ENCODE measurements around the gene CEBPA.
"Not testable (repeated sequence)": the region's sequence is repeated elsewhere in the genome, so short reads cannot be mapped to it uniquely, and the experiment has no call there.

The CEBPA gene

GRCh38 chr19:33325920-33326319 lies 23.6 kb upstream of the CEBPA start:
- peak overlapping the region in 1 of 5 donors; percentile 4 for H3K4me3 ChIP-seq (ENCODE audit: low read depth in 1 of 5, low read length in 5 of 5)
- H3K9me3 ChIP-seq (ENCODE audit: control insufficient read depth in 5 of 5, low read length in 5 of 5), result peaks cover 0 to 7% (median 5%) of the 10 kb centered on the region in 5 donors
- H3K9ac ChIP-seq (ENCODE audit: low read length in 5 of 5), result no peak overlapping the region
- no peaks in the 10 kb centered on the region for H3K36me3 ChIP-seq (ENCODE audit: control insufficient read depth in 5 of 5, insufficient read depth in 5 of 5, low read length in 5 of 5)
- H3K27ac ChIP-seq (ENCODE audit: low read depth, low read length), result no peak overlapping the region
- H3K27me3 ChIP-seq (ENCODE audit: control insufficient read depth in 5 of 5, insufficient read depth in 4 of 5, low read length in 5 of 5), result no peaks in the 10 kb centered on the region
- peaks cover 0 to 23% (median 13%) of the 10 kb centered on the region in 5 donors for H3K4me1 ChIP-seq (ENCODE audit: control insufficient read depth in 5 of 5, insufficient read depth in 5 of 5, low read length in 5 of 5)

GRCh38 chr19:33324628-33325027 lies 22.3 kb upstream of the CEBPA start:
- no peak overlapping the region for H3K27ac ChIP-seq (ENCODE audit: low read depth, low read length)
- no peak overlapping the region for H3K4me3 ChIP-seq (ENCODE audit: low read depth in 1 of 5, low read length in 5 of 5)
- H3K4me1 ChIP-seq (ENCODE audit: control insufficient read depth in 5 of 5, insufficient read depth in 5 of 5, low read length in 5 of 5), result peaks cover 0 to 10% (median 4%) of the 10 kb centered on the region in 5 donors
- no peak overlapping the region for H3K9ac ChIP-seq (ENCODE audit: low read length in 5 of 5)
- H3K9me3 ChIP-seq (ENCODE audit: control insufficient read depth in 5 of 5, low read length in 5 of 5), result peaks cover 0 to 7% (median 5%) of the 10 kb centered on the region in 5 donors
- no peaks in the 10 kb centered on the region for H3K27me3 ChIP-seq (ENCODE audit: control insufficient read depth in 5 of 5, insufficient read depth in 4 of 5, low read length in 5 of 5)
- no peaks in the 10 kb centered on the region for H3K36me3 ChIP-seq (ENCODE audit: control insufficient read depth in 5 of 5, insufficient read depth in 5 of 5, low read length in 5 of 5)

DNA sequence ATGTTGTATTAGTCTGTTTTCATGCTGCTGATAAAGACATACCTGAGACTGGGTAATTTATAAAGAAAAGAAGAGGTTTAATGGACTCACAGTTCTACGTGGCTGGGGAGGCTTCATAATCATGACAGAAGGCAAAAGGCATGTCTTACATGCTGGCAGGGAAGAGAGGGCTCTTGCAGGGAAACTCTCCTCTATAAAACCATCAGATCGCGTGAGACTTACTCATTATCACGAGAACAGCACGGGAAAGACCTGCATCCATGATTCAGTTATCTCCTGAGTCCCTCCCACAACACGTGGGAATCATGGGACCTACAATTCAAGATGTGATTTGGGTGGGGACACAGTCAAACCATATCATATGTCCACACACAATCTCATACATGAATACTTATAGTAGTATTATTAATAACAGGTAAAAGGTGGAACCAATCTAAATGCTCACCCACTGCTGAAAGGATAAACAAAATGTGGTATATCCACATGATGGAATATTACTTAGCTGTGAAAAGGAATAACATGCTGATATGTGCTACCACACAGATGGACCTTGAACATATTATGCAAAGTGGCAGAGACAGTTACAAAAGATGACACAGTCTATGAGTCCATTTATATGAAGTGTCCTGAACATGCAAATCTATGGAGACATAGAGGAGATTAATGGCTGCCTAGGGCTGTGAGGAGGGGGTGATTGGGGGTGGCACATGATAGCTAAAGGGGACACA lies 20.9 kb upstream of the CEBPA start:
- peaks cover 0 to 5% (median 2%) of the 10 kb centered on the region in 5 donors for H3K4me1 ChIP-seq (ENCODE audit: control insufficient read depth in 5 of 5, insufficient read depth in 5 of 5, low read length in 5 of 5)
- no peaks in the 10 kb centered on the region for H3K27me3 ChIP-seq (ENCODE audit: control insufficient read depth in 5 of 5, insufficient read depth in 4 of 5, low read length in 5 of 5)
- no peaks in the 10 kb centered on the region for H3K36me3 ChIP-seq (ENCODE audit: control insufficient read depth in 5 of 5, insufficient read depth in 5 of 5, low read length in 5 of 5)
- peaks cover 0 to 7% (median 5%) of the 10 kb centered on the region in 5 donors for H3K9me3 ChIP-seq (ENCODE audit: control insufficient read depth in 5 of 5, low read length in 5 of 5)
- no peak overlapping the region for H3K27ac ChIP-seq (ENCODE audit: low read depth, low read length)
- H3K9ac ChIP-seq (ENCODE audit: low read length in 5 of 5), result no peak overlapping the region
- H3K4me3 ChIP-seq (ENCODE audit: low read depth in 1 of 5, low read length in 5 of 5), result no peak overlapping the region

GRCh38 chr19:33320636-33321035 lies 18.3 kb upstream of the CEBPA start:
- no peaks in the 10 kb centered on the region for H3K36me3 ChIP-seq (ENCODE audit: control insufficient read depth in 5 of 5, insufficient read depth in 5 of 5, low read length in 5 of 5)
- H3K27me3 ChIP-seq (ENCODE audit: control insufficient read depth in 5 of 5, insufficient read depth in 4 of 5, low read length in 5 of 5), result no peaks in the 10 kb centered on the region

GRCh38 chr19:33317991-33318390 lies 15.7 kb upstream of the CEBPA start:
- H3K9me3 ChIP-seq (ENCODE audit: control insufficient read depth in 5 of 5, low read length in 5 of 5); H3K27ac ChIP-seq (ENCODE audit: low read depth, low read length); H3K36me3 ChIP-seq (ENCODE audit: control insufficient read depth in 5 of 5, insufficient read depth in 5 of 5, low read length in 5 of 5); H3K4me3 ChIP-seq (ENCODE audit: low read depth in 1 of 5, low read length in 5 of 5); H3K27me3 ChIP-seq (ENCODE audit: control insufficient read depth in 5 of 5, insufficient read depth in 4 of 5, low read length in 5 of 5); H3K4me1 ChIP-seq (ENCODE audit: control insufficient read depth in 5 of 5, insufficient read depth in 5 of 5, low read length in 5 of 5); H3K9ac ChIP-seq (ENCODE audit: low read length in 5 of 5): not testable (repeated sequence)

More at GRCh38 chr19:33320636-33321035, 18.3 kb upstream of the CEBPA start:
- no peak overlapping the region for H3K9ac ChIP-seq (ENCODE audit: low read length in 5 of 5)
- H3K4me3 ChIP-seq (ENCODE audit: low read depth in 1 of 5, low read length in 5 of 5), result no peak overlapping the region
- H3K4me1 ChIP-seq (ENCODE audit: control insufficient read depth in 5 of 5, insufficient read depth in 5 of 5, low read length in 5 of 5), result peaks cover 0 to 6% (median 4%) of the 10 kb centered on the region in 5 donors
- H3K27ac ChIP-seq (ENCODE audit: low read depth, low read length), result no peak overlapping the region
- no peaks in the 10 kb centered on the region for H3K9me3 ChIP-seq (ENCODE audit: control insufficient read depth in 5 of 5, low read length in 5 of 5)

GRCh38 chr19:33317517-33317916 lies 15.2 kb upstream of the CEBPA start:
- H3K9me3 ChIP-seq (ENCODE audit: control insufficient read depth in 5 of 5, low read length in 5 of 5), result peaks cover 0 to 3% (median 0%) of the 10 kb centered on the region in 5 donors
- H3K36me3 ChIP-seq (ENCODE audit: control insufficient read depth in 5 of 5, insufficient read depth in 5 of 5, low read length in 5 of 5), result no peaks in the 10 kb centered on the region
- H3K9ac ChIP-seq (ENCODE audit: low read length in 5 of 5), result no peak overlapping the region
- H3K4me1 ChIP-seq (ENCODE audit: control insufficient read depth in 5 of 5, insufficient read depth in 5 of 5, low read length in 5 of 5), result peaks cover 0 to 6% (median 4%) of the 10 kb centered on the region in 5 donors
- H3K27me3 ChIP-seq (ENCODE audit: control insufficient read depth in 5 of 5, insufficient read depth in 4 of 5, low read length in 5 of 5), result no peaks in the 10 kb centered on the region
- no peak overlapping the region for H3K27ac ChIP-seq (ENCODE audit: low read depth, low read length)
- H3K4me3 ChIP-seq (ENCODE audit: low read depth in 1 of 5, low read length in 5 of 5), result no peak overlapping the region

GRCh38 chr19:33316541-33317264 lies 14.4 kb upstream of the CEBPA start:
- no peaks in the 10 kb centered on the region for H3K36me3 ChIP-seq (ENCODE audit: control insufficient read depth in 5 of 5, insufficient read depth in 5 of 5, low read length in 5 of 5)
- H3K4me3 ChIP-seq (ENCODE audit: low read depth in 1 of 5, low read length in 5 of 5), result no peak overlapping the region
- no peak overlapping the region for H3K9ac ChIP-seq (ENCODE audit: low read length in 5 of 5)
- peaks cover 0 to 6% (median 4%) of the 10 kb centered on the region in 5 donors for H3K4me1 ChIP-seq (ENCODE audit: control insufficient read depth in 5 of 5, insufficient read depth in 5 of 5, low read length in 5 of 5)
- peaks cover 0 to 3% (median 0%) of the 10 kb centered on the region in 5 donors for H3K9me3 ChIP-seq (ENCODE audit: control insufficient read depth in 5 of 5, low read length in 5 of 5)
- no peak overlapping the region for H3K27ac ChIP-seq (ENCODE audit: low read depth, low read length)
- H3K27me3 ChIP-seq (ENCODE audit: control insufficient read depth in 5 of 5, insufficient read depth in 4 of 5, low read length in 5 of 5), result no peaks in the 10 kb centered on the region

GRCh38 chr19:33312808-33313207 lies 10.5 kb upstream of the CEBPA start:
- not testable (repeated sequence) for H3K9me3 ChIP-seq (ENCODE audit: control insufficient read depth in 5 of 5, low read length in 5 of 5); H3K27ac ChIP-seq (ENCODE audit: low read depth, low read length); H3K4me1 ChIP-seq (ENCODE audit: control insufficient read depth in 5 of 5, insufficient read depth in 5 of 5, low read length in 5 of 5); H3K27me3 ChIP-seq (ENCODE audit: control insufficient read depth in 5 of 5, insufficient read depth in 4 of 5, low read length in 5 of 5); H3K9ac ChIP-seq (ENCODE audit: low read length in 5 of 5); H3K36me3 ChIP-seq (ENCODE audit: control insufficient read depth in 5 of 5, insufficient read depth in 5 of 5, low read length in 5 of 5); H3K4me3 ChIP-seq (ENCODE audit: low read depth in 1 of 5, low read length in 5 of 5)

- Histone ChIP-seq H3K36me3 (ENCODE audit: control insufficient read depth in 5 of 5, insufficient read depth in 5 of 5, low read length in 5 of 5) (no peaks in the 10 kb centered on the region), H3K4me1 (ENCODE audit: control insufficient read depth in 5 of 5, insufficient read depth in 5 of 5, low read length in 5 of 5) (peaks cover 0 to 10% (median 4%) of the 10 kb centered on the region in 5 donors), H3K9ac (ENCODE audit: low read length in 5 of 5) (no peak overlapping the region), H3K27ac (ENCODE audit: low read depth, low read length) (no peak overlapping the region), H3K27me3 (ENCODE audit: control insufficient read depth in 5 of 5, insufficient read depth in 4 of 5, low read length in 5 of 5) (peaks cover 0 to 5% (median 0%) of the 10 kb centered on the region in 5 donors), H3K4me3 (ENCODE audit: low read depth in 1 of 5, low read length in 5 of 5) (no peak overlapping the region), H3K9me3 (ENCODE audit: control insufficient read depth in 5 of 5, low read length in 5 of 5) (peaks cover 0 to 3% (median 0%) of the 10 kb centered on the region in 5 donors)
Measured at GRCh38 chr19:33312065-33312464, 9.7 kb upstream of the CEBPA start.

DNA sequence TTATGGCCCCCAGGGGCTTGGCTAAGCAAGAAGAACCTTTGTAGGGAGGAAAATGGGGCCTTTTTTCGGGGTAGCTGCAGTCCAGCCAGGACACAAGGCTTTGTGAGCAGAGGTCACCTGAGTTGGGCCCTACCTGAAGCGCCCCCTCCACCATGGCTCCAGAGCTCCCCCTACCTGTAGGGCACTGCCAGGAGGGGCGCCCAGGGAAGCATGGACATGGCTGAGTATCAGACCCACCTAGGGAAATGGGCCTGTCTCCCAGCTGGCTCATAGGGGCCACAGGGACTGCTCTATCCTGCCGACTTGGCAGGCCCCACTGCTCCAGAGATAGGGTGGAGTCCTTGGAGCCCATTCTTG lies 9.0 kb upstream of the CEBPA start:
- peaks cover 0 to 5% (median 0%) of the 10 kb centered on the region in 5 donors for H3K27me3 ChIP-seq (ENCODE audit: control insufficient read depth in 5 of 5, insufficient read depth in 4 of 5, low read length in 5 of 5)
- no peak overlapping the region for H3K9ac ChIP-seq (ENCODE audit: low read length in 5 of 5)
- H3K9me3 ChIP-seq (ENCODE audit: control insufficient read depth in 5 of 5, low read length in 5 of 5), result peaks cover 0 to 3% (median 0%) of the 10 kb centered on the region in 5 donors
- H3K36me3 ChIP-seq (ENCODE audit: control insufficient read depth in 5 of 5, insufficient read depth in 5 of 5, low read length in 5 of 5), result no peaks in the 10 kb centered on the region
- no peak overlapping the region for H3K4me3 ChIP-seq (ENCODE audit: low read depth in 1 of 5, low read length in 5 of 5)
- H3K27ac ChIP-seq (ENCODE audit: low read depth, low read length), result no peak overlapping the region
- H3K4me1 ChIP-seq (ENCODE audit: control insufficient read depth in 5 of 5, insufficient read depth in 5 of 5, low read length in 5 of 5), result peaks cover 0 to 4% (median 0%) of the 10 kb centered on the region in 5 donors
